Measurements from ENCODE around the gene TSPO2. TPM values are rescaled to one million over a fixed set of nuclear protein-coding genes. Genes with fewer than 3 reads are reported as not detected.

Gene TSPO2
- total RNA-seq, 1 donor from 2014 or later: not detected

- no peak for ATAC-seq
These were observed 9.6 kb downstream of the TSPO2 start for GRCh38 chr6:41051873-41052272.

- peak; percentile 37 for ATAC-seq
These were observed 10.8 kb downstream of the TSPO2 start, which contains the start of gene APOBEC2 for GRCh38 chr6:41053041-41053440. APOBEC2 (plus strand) TSS chr6:41053202; CDS start chr6:41053348, 146 bp downstream.

- ATAC-seq: no peak
These were observed 12.2 kb downstream of the TSPO2 start for GRCh38 chr6:41054511-41054910.

GRCh38 chr6:41055149-41055548 lies 12.9 kb downstream of the TSPO2 start:
- no peak for ATAC-seq

- no peak for ATAC-seq
These were observed 14.7 kb downstream of the TSPO2 start for GRCh38 chr6:41056768-41057490.

- ATAC-seq: no peak
These were observed 16.5 kb downstream of the TSPO2 start for GRCh38 chr6:41058783-41059181.

- ATAC-seq: no peak
These were observed 17.3 kb downstream of the TSPO2 start for GRCh38 chr6:41059556-41059955.

GRCh38 chr6:41061196-41061726 lies 19.0 kb downstream of the TSPO2 start:
- no peak for ATAC-seq

- ATAC-seq: no peak
These were observed 19.8 kb downstream of the TSPO2 start for GRCh38 chr6:41062056-41062455.

- no peak for ATAC-seq
These were observed 21.6 kb downstream of the TSPO2 start for GRCh38 chr6:41063884-41064285.

- ATAC-seq: no peak
These were observed 22.6 kb downstream of the TSPO2 start for GRCh38 chr6:41064841-41065240.

- no peak for ATAC-seq
These were observed 23.3 kb downstream of the TSPO2 start for GRCh38 chr6:41065550-41066026.

- ATAC-seq: no peak
These were observed 24.6 kb downstream of the TSPO2 start for GRCh38 chr6:41066867-41067304.

GRCh38 chr6:41071501-41071922 lies 29.2 kb downstream of the TSPO2 start:
- no peak for ATAC-seq

- peak; percentile 81 for ATAC-seq
These were observed 29.9 kb downstream of the TSPO2 start, which contains the start of gene OARD1 for GRCh38 chr6:41071923-41072835. OARD1 (minus strand) TSS chr6:41072356; CDS start chr6:41071634, 722 bp downstream.

GRCh38 chr6:41072836-41073202 lies 30.6 kb downstream of the TSPO2 start, which contains the start of gene NFYA:
NFYA (plus strand) TSS chr6:41072974; CDS start chr6:41079090, 6,116 bp downstream.
- ATAC-seq: peak; percentile 90

GRCh38 chr6:41073203-41073967 lies 31.1 kb downstream of the TSPO2 start:
- peak; percentile 45 for ATAC-seq

- ATAC-seq: no peak
These were observed 31.9 kb downstream of the TSPO2 start for GRCh38 chr6:41073968-41074691.

- no peak for ATAC-seq
These were observed 32.6 kb downstream of the TSPO2 start for GRCh38 chr6:41074692-41075436.
